ENCODE measurements around the gene GALNT3.
A peak's percentile ranks its signal among the peaks of the same experiment; 100 is the strongest.

GALNT3 gene

DNA sequence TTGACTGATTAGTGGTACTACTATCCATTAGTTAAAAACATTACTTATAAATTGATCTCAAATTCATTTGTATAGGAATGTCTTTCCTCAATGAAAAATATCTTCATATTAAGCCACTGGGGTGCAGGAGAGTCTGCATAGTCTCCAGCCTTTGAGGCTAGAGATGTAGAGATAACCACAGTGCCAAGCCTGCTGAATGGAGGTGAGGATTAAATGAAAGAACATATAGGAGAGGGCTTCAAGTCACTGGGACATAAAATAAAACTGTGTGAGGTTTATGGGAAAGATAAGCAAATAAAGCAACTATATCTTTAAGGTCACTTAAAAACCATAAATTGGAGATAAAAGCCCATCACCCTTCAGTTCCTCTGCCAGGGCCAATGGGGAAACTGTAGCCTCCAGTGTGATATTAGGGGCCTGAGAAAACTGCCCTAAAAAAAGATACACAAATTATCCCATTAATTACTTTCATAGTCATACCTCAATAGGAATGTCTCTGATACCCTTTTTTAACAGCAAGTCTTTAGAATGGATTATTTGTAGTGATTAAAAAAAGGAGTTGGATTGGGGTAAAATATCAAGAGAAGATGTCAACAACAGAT is 27.6 kb downstream of the GALNT3 start:
- no peak for DNase-seq (ENCODE audit: low read depth in 2 of 2)
- H3K4me3 ChIP-seq (replicated peaks in 1 of 2; ENCODE audit: low read depth in 2 of 2, low read length in 2 of 2), result no peak overlapping the region
- TF ChIP-seq, protein P1, sequence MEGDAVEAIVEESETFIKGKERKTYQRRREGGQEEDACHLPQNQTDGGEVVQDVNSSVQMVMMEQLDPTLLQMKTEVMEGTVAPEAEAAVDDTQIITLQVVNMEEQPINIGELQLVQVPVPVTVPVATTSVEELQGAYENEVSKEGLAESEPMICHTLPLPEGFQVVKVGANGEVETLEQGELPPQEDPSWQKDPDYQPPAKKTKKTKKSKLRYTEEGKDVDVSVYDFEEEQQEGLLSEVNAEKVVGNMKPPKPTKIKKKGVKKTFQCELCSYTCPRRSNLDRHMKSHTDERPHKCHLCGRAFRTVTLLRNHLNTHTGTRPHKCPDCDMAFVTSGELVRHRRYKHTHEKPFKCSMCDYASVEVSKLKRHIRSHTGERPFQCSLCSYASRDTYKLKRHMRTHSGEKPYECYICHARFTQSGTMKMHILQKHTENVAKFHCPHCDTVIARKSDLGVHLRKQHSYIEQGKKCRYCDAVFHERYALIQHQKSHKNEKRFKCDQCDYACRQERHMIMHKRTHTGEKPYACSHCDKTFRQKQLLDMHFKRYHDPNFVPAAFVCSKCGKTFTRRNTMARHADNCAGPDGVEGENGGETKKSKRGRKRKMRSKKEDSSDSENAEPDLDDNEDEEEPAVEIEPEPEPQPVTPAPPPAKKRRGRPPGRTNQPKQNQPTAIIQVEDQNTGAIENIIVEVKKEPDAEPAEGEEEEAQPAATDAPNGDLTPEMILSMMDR (IDR thresholded peaks at IDR 0.05; ENCODE audit: low read depth, low read length), result no peak

GRCh38 chr2:165762723-165763122 is 31.3 kb downstream of the GALNT3 start:
- DNase-seq (ENCODE audit: low read depth in 2 of 2), result no peak
- TF ChIP-seq, protein P1 (IDR thresholded peaks at IDR 0.05; ENCODE audit: low read depth, low read length), result no peak
- H3K4me3 ChIP-seq (replicated peaks in 1 of 2; ENCODE audit: low read depth in 2 of 2, low read length in 2 of 2), result no peak overlapping the region

GRCh38 chr2:165757906-165758675 is 36.0 kb downstream of the GALNT3 start:
- DNase-seq (ENCODE audit: low read depth in 2 of 2), result no peak
- no peak overlapping the region for H3K4me3 ChIP-seq (replicated peaks in 1 of 2; ENCODE audit: low read depth in 2 of 2, low read length in 2 of 2)
- TF ChIP-seq, protein P1 (IDR thresholded peaks at IDR 0.05; ENCODE audit: low read depth, low read length), result no peak

DNA sequence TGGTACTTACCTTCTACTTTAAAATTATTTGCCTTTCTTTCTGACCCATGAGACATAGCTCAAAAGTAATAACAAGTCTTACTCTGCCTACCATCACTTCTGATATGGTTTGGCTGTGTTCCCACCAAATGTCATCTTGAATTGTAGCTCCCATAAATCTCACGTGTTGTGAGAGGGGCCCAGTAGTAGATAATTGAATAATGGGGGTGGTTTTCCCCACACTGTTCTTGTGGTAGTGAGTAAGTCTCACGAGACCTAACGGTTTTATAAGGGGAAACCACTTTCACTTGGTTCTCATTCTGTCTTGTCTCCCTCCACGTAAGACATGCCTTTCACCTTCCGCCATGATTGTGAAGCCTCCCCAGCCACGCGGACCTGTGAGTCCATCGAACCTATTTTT is 47.5 kb downstream of the GALNT3 start:
- TF ChIP-seq, protein P1 (IDR thresholded peaks at IDR 0.05; ENCODE audit: low read depth, low read length), result no peak

GRCh38 chr2:165745916-165746315 is 48.1 kb downstream of the GALNT3 start:
- no peak overlapping the region for H3K4me3 ChIP-seq (replicated peaks in 1 of 2; ENCODE audit: low read depth in 2 of 2, low read length in 2 of 2)
- peak; percentile 3 to 40 for DNase-seq (ENCODE audit: low read depth in 2 of 2)
- TF ChIP-seq, protein P1 (IDR thresholded peaks at IDR 0.05; ENCODE audit: low read depth, low read length), result no peak

More for the DNA sequence above, 47.5 kb downstream of the GALNT3 start:
- no peak for DNase-seq (ENCODE audit: low read depth in 2 of 2)
- H3K4me3 ChIP-seq (replicated peaks in 1 of 2; ENCODE audit: low read depth in 2 of 2, low read length in 2 of 2), result no peak overlapping the region

DNA sequence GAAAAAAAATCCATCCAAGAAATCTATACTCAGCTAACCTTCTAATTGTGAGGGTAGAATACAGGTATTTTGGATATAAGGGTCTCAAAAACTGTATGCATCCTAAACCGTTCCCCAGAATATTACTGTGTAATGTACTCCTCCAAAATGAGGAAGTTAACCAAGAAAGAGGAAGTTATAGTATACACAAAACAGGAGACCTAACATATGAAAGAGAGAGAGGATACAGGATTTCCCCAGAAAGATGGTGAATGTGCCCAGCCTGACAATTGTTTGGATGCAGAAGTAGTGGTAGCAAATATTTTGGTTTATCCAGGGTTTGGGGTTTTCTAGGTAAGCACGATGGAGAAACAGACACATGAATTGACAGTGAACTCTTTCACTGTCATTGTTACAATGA is 50.6 kb downstream of the GALNT3 start:
- TF ChIP-seq, protein P1 (IDR thresholded peaks at IDR 0.05; ENCODE audit: low read depth, low read length), result no peak
- H3K4me3 ChIP-seq (replicated peaks in 1 of 2; ENCODE audit: low read depth in 2 of 2, low read length in 2 of 2), result no peak overlapping the region
- DNase-seq (ENCODE audit: low read depth in 2 of 2), result no peak
